Progenitor cell of endocrine pancreas (in vitro differentiated cells): Measurements from ENCODE around the gene TEX11. TPM values are rescaled to one million over a fixed set of nuclear protein-coding genes. Genes with fewer than 3 reads are reported as not detected.
"Not testable (repeated sequence)": the region's sequence is repeated elsewhere in the genome, so short reads cannot be mapped to it uniquely, and the experiment has no call there.

Experiments used
- DNase-seq: peaks from one replicate; pipeline ENCODE4 v3.0.0; 2021; ENCODE audit warnings: low spot score; ENCODE audit not compliant: unreplicated experiment
- H3K27ac Mint-ChIP-seq: 2 replicates; pipeline ENCODE4 v1.8.0; 2021; ENCODE audit warnings: mild to moderate bottlenecking, moderate library complexity, mixed read lengths
- H3K27me3 Mint-ChIP-seq: 2 replicates; pipeline ENCODE4 v1.8.0; 2021; ENCODE audit warnings: mixed read lengths
- H3K36me3 Mint-ChIP-seq: 2 replicates; pipeline ENCODE4 v1.8.0; 2022; ENCODE audit warnings: mixed read lengths; ENCODE audit not compliant: insufficient read depth
- H3K4me1 Mint-ChIP-seq: 2 replicates; pipeline ENCODE4 v1.8.0; 2021; ENCODE audit warnings: low read depth, mixed read lengths
- H3K4me3 Mint-ChIP-seq: 2 replicates; pipeline ENCODE4 v1.8.0; 2021; ENCODE audit warnings: low read depth, mild to moderate bottlenecking, moderate library complexity, mixed read lengths
- H3K9me3 Mint-ChIP-seq: 2 replicates; pipeline ENCODE4 v1.8.0; 2021; ENCODE audit warnings: low read depth, mixed read lengths
- total RNA-seq: library from RNA; stranded (reverse); gene quantifications from 2 replicates; pipeline ENCODE4 v1.2.1, GENCODE V29; 2021
- TF ChIP-seq, protein P1 (sequence below): fragments of 200-600 bp; sonication (generic); IDR thresholded peaks from one replicate; pipeline ENCODE4 v1.5.0; 2021; ENCODE audit warnings: antibody characterized with exemption, mild to moderate bottlenecking; ENCODE audit not compliant: unreplicated experiment

The TEX11 gene
- total RNA-seq, 1 donor from 2014 or later, result 6.5 TPM

DNA sequence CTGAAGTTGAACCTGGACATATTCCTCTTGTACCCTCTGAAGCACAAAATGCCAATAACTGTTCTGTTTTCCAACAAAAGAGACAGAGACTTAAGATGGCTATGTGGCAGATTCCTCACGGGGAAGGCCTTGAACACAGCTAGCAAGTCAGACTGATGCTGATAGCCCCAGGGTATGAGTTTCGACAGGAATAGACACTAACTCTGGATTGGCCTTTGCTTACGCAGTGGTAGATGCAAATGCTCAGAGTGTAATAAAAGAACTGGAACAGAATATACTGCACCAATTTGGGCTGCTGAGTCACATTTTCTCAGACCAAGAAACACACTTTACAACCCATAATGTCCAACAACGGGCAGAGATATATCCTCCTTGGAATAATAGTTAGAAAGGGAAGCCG is 290.0 kb downstream of the TEX11 start:
- Mint-ChIP-seq H3K36me3 (no peaks in the 10 kb centered on the region), H3K9me3 (peaks cover 22% of the 10 kb centered on the region), H3K27me3 (no peaks in the 10 kb centered on the region), H3K27ac (no peak overlapping the region), H3K4me1 (no peaks in the 10 kb centered on the region), H3K4me3 (no peak overlapping the region)
- TF ChIP-seq, protein P1, sequence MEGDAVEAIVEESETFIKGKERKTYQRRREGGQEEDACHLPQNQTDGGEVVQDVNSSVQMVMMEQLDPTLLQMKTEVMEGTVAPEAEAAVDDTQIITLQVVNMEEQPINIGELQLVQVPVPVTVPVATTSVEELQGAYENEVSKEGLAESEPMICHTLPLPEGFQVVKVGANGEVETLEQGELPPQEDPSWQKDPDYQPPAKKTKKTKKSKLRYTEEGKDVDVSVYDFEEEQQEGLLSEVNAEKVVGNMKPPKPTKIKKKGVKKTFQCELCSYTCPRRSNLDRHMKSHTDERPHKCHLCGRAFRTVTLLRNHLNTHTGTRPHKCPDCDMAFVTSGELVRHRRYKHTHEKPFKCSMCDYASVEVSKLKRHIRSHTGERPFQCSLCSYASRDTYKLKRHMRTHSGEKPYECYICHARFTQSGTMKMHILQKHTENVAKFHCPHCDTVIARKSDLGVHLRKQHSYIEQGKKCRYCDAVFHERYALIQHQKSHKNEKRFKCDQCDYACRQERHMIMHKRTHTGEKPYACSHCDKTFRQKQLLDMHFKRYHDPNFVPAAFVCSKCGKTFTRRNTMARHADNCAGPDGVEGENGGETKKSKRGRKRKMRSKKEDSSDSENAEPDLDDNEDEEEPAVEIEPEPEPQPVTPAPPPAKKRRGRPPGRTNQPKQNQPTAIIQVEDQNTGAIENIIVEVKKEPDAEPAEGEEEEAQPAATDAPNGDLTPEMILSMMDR, result no peak
- no peak for DNase-seq

DNA sequence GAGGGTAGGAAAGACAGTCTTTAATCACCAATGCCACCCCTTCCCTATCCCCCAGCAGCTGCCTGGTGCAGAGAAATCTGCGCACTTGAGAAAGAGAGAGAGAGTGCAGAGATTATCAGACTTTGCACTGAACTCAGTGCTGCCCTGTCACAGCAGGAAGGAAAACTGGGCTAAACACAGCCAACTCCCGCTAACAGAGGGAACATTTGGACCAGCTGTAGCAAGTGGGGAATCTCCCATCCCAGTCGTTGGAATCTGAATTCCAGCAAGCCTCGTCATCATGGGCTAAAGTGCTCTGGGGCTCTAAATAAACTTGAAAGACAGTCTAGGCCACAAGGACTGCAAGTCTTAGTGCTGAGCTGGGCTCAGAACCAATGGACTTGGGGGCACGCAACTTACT is 295.2 kb downstream of the TEX11 start:
- no peak overlapping the region for H3K27ac Mint-ChIP-seq
- no peak overlapping the region for H3K4me3 Mint-ChIP-seq
- H3K4me1 Mint-ChIP-seq, result no peaks in the 10 kb centered on the region
- peaks cover 4% of the 10 kb centered on the region for H3K27me3 Mint-ChIP-seq
- peaks cover 12% of the 10 kb centered on the region for H3K9me3 Mint-ChIP-seq
- no peak for DNase-seq
- TF ChIP-seq, protein P1, result no peak
- H3K36me3 Mint-ChIP-seq, result no peaks in the 10 kb centered on the region

DNA sequence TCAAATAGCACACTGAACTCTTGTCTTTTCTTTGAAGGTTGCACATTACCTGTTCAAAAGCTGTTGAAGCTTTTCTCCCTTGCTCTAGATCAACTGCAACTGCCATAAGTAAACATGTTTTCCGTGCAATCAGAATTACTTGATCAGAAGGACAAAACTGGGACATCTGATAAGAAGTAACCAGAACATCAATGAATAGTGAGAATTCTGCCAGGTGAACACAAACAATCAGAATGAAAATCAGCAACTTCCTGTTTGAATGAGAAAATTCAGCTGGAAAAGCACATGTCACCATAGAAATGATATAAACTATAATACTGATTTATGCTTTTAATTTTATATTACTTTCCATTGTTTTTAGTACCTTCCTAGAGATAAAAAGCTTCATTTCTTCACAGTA is 303.2 kb downstream of the TEX11 start:
- peaks cover 15% of the 10 kb centered on the region for H3K9me3 Mint-ChIP-seq

DNA sequence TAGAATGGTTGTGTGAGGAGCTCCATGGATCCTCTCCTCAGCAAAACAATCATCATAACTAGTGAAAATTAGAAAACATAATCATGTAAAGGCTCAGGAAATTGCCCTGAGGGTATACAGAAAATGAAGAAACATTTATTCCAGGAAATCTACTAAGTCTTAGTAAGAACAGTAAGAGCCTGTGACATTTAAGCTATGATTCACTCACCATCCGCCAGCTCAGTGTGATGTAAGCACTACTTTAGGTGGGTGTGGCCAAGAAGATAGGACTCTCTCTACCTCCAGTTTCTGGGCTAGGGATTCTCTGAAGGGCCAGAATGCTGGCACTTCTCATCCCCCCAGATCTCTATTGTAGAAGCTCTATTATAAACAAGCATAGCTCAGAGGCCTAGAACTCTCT is 316.4 kb downstream of the TEX11 start:
- no peak for DNase-seq
- H3K4me1 Mint-ChIP-seq, result no peaks in the 10 kb centered on the region
- H3K27ac Mint-ChIP-seq, result no peak overlapping the region
- TF ChIP-seq, protein P1, result no peak
- H3K4me3 Mint-ChIP-seq, result no peak overlapping the region
- H3K9me3 Mint-ChIP-seq, result peaks cover 38% of the 10 kb centered on the region
- no peaks in the 10 kb centered on the region for H3K27me3 Mint-ChIP-seq
- H3K36me3 Mint-ChIP-seq, result no peaks in the 10 kb centered on the region

More for the DNA sequence above, 303.2 kb downstream of the TEX11 start:
- Mint-ChIP-seq H3K27me3 (peaks cover 4% of the 10 kb centered on the region), H3K27ac (no peak overlapping the region), H3K4me3 (no peak overlapping the region), H3K36me3 (no peaks in the 10 kb centered on the region), H3K4me1 (peaks cover 5% of the 10 kb centered on the region)
- no peak for DNase-seq
- TF ChIP-seq, protein P1, result no peak

- H3K27ac Mint-ChIP-seq, H3K36me3 Mint-ChIP-seq, H3K4me3 Mint-ChIP-seq, DNase-seq, H3K27me3 Mint-ChIP-seq, H3K4me1 Mint-ChIP-seq: not testable (repeated sequence)
- peaks cover 41% of the 10 kb centered on the region for H3K9me3 Mint-ChIP-seq
Measured at GRCh38 chrX:70587158-70587557, 321.4 kb downstream of the TEX11 start.

DNA sequence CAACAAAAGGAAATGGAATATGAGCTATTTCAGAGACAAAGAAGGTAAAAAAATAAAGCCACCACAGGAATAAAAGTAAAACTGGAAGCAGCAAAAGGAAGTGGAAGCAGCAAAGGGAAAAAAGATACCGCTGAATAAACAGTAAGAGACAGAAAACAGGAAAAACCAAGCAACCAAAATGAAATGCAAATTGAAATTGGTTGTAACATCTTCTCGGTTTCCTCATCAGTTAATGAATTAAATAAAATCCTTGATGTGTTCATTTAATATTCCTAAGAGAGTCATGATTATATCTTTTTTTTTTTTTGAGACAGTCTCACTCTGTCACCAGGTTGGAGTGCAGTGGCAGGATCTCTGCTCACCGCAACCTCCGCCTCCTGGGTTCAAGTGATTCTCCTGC is 331.1 kb downstream of the TEX11 start:
- Mint-ChIP-seq H3K36me3 (peaks cover 6% of the 10 kb centered on the region), H3K27ac (no peak overlapping the region), H3K9me3 (peaks cover 29% of the 10 kb centered on the region), H3K4me1 (no peaks in the 10 kb centered on the region), H3K4me3 (no peak overlapping the region), H3K27me3 (no peaks in the 10 kb centered on the region)
- TF ChIP-seq, protein P1, result no peak
- no peak for DNase-seq

GRCh38 chrX:70569922-70570576 is 338.5 kb downstream of the TEX11 start:
- not testable (repeated sequence) for DNase-seq, H3K4me3 Mint-ChIP-seq, H3K36me3 Mint-ChIP-seq, H3K4me1 Mint-ChIP-seq, H3K27me3 Mint-ChIP-seq, H3K27ac Mint-ChIP-seq
- H3K9me3 Mint-ChIP-seq, result peaks cover 28% of the 10 kb centered on the region
